Measurements from ENCODE around the gene ITIH3. TPM values are rescaled to one million over a fixed set of nuclear protein-coding genes. Genes with fewer than 3 reads are reported as not detected.

The ITIH3 gene
- total and polyA plus RNA-seq, 2 of the 8 experiments (the other 6 are each of a cell fraction or from before 2014, with no cell fraction given) = not detected

- ChIA-PET CTCF (ENCODE audit: partially characterized antibody) (interaction anchor here (0.7 to 3.8 kb wide), 33 partner anchors 9 to 369 kb away, joined by 3 to 33 read pairs (median 5); partner anchors contain the start of genes ITIH1 and NEK4), POLR2A (ENCODE audit: partially characterized antibody) (interaction anchor here (1.4 to 2.5 kb wide), 2 partner anchors 8 to 21 kb away, joined by 5 to 10 read pairs; partner anchors contain the start of gene NEK4)
- H2AK5ac ChIP-seq (ENCODE audit: low read depth, low read length) = no peak overlapping the region
- no peak overlapping the region for H4K91ac ChIP-seq (replicated peaks; ENCODE audit: insufficient read length, low read length)
- no peak overlapping the region for H3K4ac ChIP-seq (replicated peaks; ENCODE audit: insufficient read length, low read depth, low read length)
- no peaks in the 10 kb centered on the region for H3K27me3 ChIP-seq (replicated peaks in 1 of 4; ENCODE audit: control insufficient read depth in 3 of 4, extremely low read depth in 1 of 4, insufficient read depth in 3 of 4, low read length in 3 of 4)
- H3K4me3 ChIP-seq (ENCODE audit: extremely low read depth in 1 of 4, insufficient read depth in 2 of 4, low read depth in 3 of 4, low read length in 4 of 4) = no peak overlapping the region
- H2AFZ ChIP-seq (ENCODE audit: low read length) = peak overlapping the region; percentile 73
- no peak overlapping the region for H2BK120ac ChIP-seq (replicated peaks; ENCODE audit: low read depth, low read length)
- H4K5ac ChIP-seq (ENCODE audit: insufficient read length, low read depth, low read length) = no peak overlapping the region
- H4K20me1 ChIP-seq (replicated peaks in 1 of 2; ENCODE audit: control insufficient read depth in 1 of 2, insufficient read depth in 2 of 2, low read length in 2 of 2) = peaks cover 0 to 3% of the 10 kb centered on the region in 2 experiments
- H3K27ac ChIP-seq (ENCODE audit: low read depth, low read length) = no peak overlapping the region
- FAIRE-seq = no peak
- no peak overlapping the region for H4K8ac ChIP-seq (ENCODE audit: extremely low read depth, insufficient read depth, low read length)
- no peaks in the 10 kb centered on the region for H3K36me3 ChIP-seq (ENCODE audit: control insufficient read depth in 2 of 4, insufficient read depth in 4 of 4, low read length in 3 of 4)
- no peak overlapping the region for H2BK5ac ChIP-seq (ENCODE audit: low read depth, low read length)
- H3K14ac ChIP-seq (ENCODE audit: insufficient read length) = no peak overlapping the region
- no peaks in the 10 kb centered on the region for H3K79me1 ChIP-seq (ENCODE audit: low read depth, low read length)
- no peak overlapping the region for H3K56ac ChIP-seq (replicated peaks; ENCODE audit: insufficient read length, low read depth, low read length)
- TF ChIP-seq TAF1 (IDR thresholded peaks at IDR 0.05; ENCODE audit: low read depth, low read length) = no peak
- TF ChIP-seq GABPA (IDR thresholded peaks at IDR 0.05; ENCODE audit: borderline replicate concordance, insufficient read depth, low read length) = no peak
- TF ChIP-seq MAX (IDR thresholded peaks at IDR 0.05) = no peak
- TF ChIP-seq CTBP2 (IDR thresholded peaks at IDR 0.05; ENCODE audit: borderline replicate concordance, insufficient read depth, insufficient read length, low read length) = no peak
- TF ChIP-seq TAF7 (optimal IDR thresholded peaks at IDR 0.05; ENCODE audit: borderline replicate concordance, low read depth, low read length) = no peak
- TF ChIP-seq POLR2AphosphoS5 (IDR thresholded peaks at IDR 0.05; ENCODE audit: low read depth, low read length) = no peak
- no peak for TF ChIP-seq EZH2 (IDR thresholded peaks at IDR 0.05; ENCODE audit: low read depth, low read length, severe bottlenecking)
- no peak for TF ChIP-seq YY1 (IDR thresholded peaks at IDR 0.05; ENCODE audit: low read depth, low read length)
- TF ChIP-seq USF2 (IDR thresholded peaks at IDR 0.05; ENCODE audit: low read length) = no peak
- no peak for TF ChIP-seq E2F6 (IDR thresholded peaks at IDR 0.05)
- TF ChIP-seq SP2 (IDR thresholded peaks at IDR 0.05; ENCODE audit: low read length) = no peak
- TF ChIP-seq PHF8 (conservative IDR thresholded peaks at IDR 0.05; ENCODE audit: low read depth, low read length) = no peak
- H3K23ac ChIP-seq (ENCODE audit: insufficient read length) = no peak overlapping the region
- no peaks in the 10 kb centered on the region for H3K9me3 ChIP-seq (ENCODE audit: insufficient read depth in 2 of 2, low read depth in 1 of 2, low read length in 1 of 2)
- no peaks in the 10 kb centered on the region for H3K23me2 ChIP-seq (ENCODE audit: low read depth, low read length)
- 0 out of 2 replicates have a peak overlapping the region, but pooled peaks have one; percentile 29 for H2BK15ac ChIP-seq (ENCODE audit: low read length)
- H3K4me2 ChIP-seq (ENCODE audit: insufficient read depth in 1 of 2, low read depth in 2 of 2, low read length in 2 of 2) = no peak overlapping the region
- WGBS, 2 experiments (ENCODE audit: extremely low coverage in 1 of 2, insufficient coverage in 1 of 2, insufficient read length in 1 of 2, insufficient replicate concordance in 2 of 2, low coverage in 1 of 2, low lambda C conversion rate in 2 of 2, missing lambda C conversion rate in 1 of 2) = 81% methylated on average over 4 of the region's 4 CpGs; no CpG with 5 or more reads in 1 of the 2 experiments
- H2BK12ac ChIP-seq (ENCODE audit: low read depth, low read length) = peak overlapping the region; percentile 39; the same call in 1 of the 2 replicates
- no peak overlapping the region for H3K18ac ChIP-seq (ENCODE audit: extremely low read depth, low read length)
- H2BK20ac ChIP-seq (ENCODE audit: low read length) = no peak overlapping the region
- no peaks in the 10 kb centered on the region for H3K79me2 ChIP-seq (ENCODE audit: control insufficient read depth in 1 of 2, insufficient read depth in 2 of 2, low read length in 2 of 2)
- H3K9ac ChIP-seq (replicated peaks in 1 of 4; ENCODE audit: extremely low read depth in 1 of 4, low read depth in 3 of 4, low read length in 3 of 4) = no peak overlapping the region
- no peak for DNase-seq (ENCODE audit: low read depth in 1 of 2, low spot score in 2 of 2)
- H3K4me1 ChIP-seq (replicated peaks in 1 of 4; ENCODE audit: control insufficient read depth in 3 of 4, insufficient read depth in 4 of 4, low read length in 3 of 4) = no peaks in the 10 kb centered on the region
Observed at GRCh38 chr3:52791928-52792327, 2.7 kb upstream of the ITIH3 start.
